Ovary (tissue), 9 donors: Measurements from ENCODE around the gene DUSP7. TPM values are rescaled to one million over a fixed set of nuclear protein-coding genes. Genes with fewer than 3 reads are reported as not detected.

ENCODE experiments used
- DNase-seq, 5 donors: peaks; one replicate each; pipeline ENCODE4 v3.0.0-alpha.2; 2019 to 2020
- H3K27ac ChIP-seq, 2 donors: fragments of 200-600 bp; one replicate each; pipeline versions ENCODE4 v1.5.1 to v1.8.0; 2019 to 2022
- H3K27me3 ChIP-seq: fragments of 200-600 bp; one replicate; pipeline ENCODE4 v1.8.0; 2022
- H3K36me3 ChIP-seq: fragments of 200-600 bp; sonication (generic); one replicate; pipeline ENCODE4 v1.5.1; 2019
- H3K4me1 ChIP-seq: one replicate; pipeline ENCODE4 v1.8.1; 2013; ENCODE audit warnings: mild to moderate bottlenecking, moderate library complexity; ENCODE audit not compliant: insufficient read depth
- H3K4me3 ChIP-seq: fragments of 200-600 bp; sonication (generic); one replicate; pipeline ENCODE4 v1.5.1; 2017
- H3K9me3 ChIP-seq, 2 donors: fragments of 200-600 bp in 1 of 2; sonication (generic) in 1 of 2; one replicate each; pipeline versions ENCODE4 v1.5.1 to v1.8.1; 2013 to 2019; ENCODE audit warnings: mild to moderate bottlenecking in 1 of 2, moderate library complexity in 1 of 2
- EP300 ChIP-seq: sonication (generic); formaldehyde crosslinking; IDR thresholded peaks from one replicate; pipeline ENCODE4 v1.6.1; 2017; ENCODE audit warnings: antibody characterized with exemption
- POLR2A ChIP-seq: fragments of 450-650 bp; IDR thresholded peaks from one replicate; pipeline ENCODE4 v1.6.1; 2017; ENCODE audit warnings: antibody characterized with exemption, mild to moderate bottlenecking, moderate library complexity
- WGBS, 3 donors: extraction: QIAGEN DNeasy Blood & Tissue Kit in 1 of 3; methylation state at CpG; one replicate each; pipeline versions ENCODE4 v1.1.5 to v1.1.7; 2013 to 2017; 5-methylcytosine and 5-hydroxymethylcytosine counted together
- intact Hi-C, 4 donors: fragments of 100-400 bp; cut with DNase I; formaldehyde crosslinking; loops; one replicate each; pipeline versions ENCODE4 v1.11.0 to v1.15.1; 2022 to 2023
- polyA plus RNA-seq, 2 donors: library from polyadenylated mRNA; stranded (reverse); fragments of 200-250 nt in 1 of 2; fragments of 350-450 nt in 1 of 2; fragmentation: Illumina TruSeq in 1 of 2; extraction: RNeasy Lipid Tissue Mini Kit (QIAGEN cat#74804) in 1 of 2; gene quantifications; one replicate each; pipeline ENCODE4 v1.2.3, GENCODE V29; 2013 to 2014
- total RNA-seq, 7 donors: library from RNA; depleted of rRNA in 2 of 7; stranded (reverse); fragments of >200 nt in 2 of 7; fragmentation: NEBNext Ultra II Directional in 3 of 7; extraction: Animal tissue kit (Norgen Biotek cat#: 25700) in 3 of 7; gene quantifications; one replicate each; pipeline versions ENCODE4 v1.1.0 to v1.2.4, GENCODE V29; 2016 to 2023
- TF ChIP-seq, protein P1 (sequence below), 3 donors: fragments of 450-650 bp in 2 of 3; fragments of 200-600 bp in 1 of 3; IDR thresholded peaks; one replicate each; pipeline versions ENCODE4 v1.5.1 to v1.8.0; 2016 to 2022; ENCODE audit warnings: antibody characterized with exemption in 3 of 3, mild to moderate bottlenecking in 1 of 3
- donor health status: DM: no; HTN: no; CAD: no; lungs with moderate emphysema.
- donor health status: DM: no; HTN: no; CAD: no.
- donor health status: Bipolar disorder and iron deficiency.
- donor health status: DM: yes; HTN: yes; CAD: no.
- donor health status: DM: no; HTN: no; CAD: no.
- donor health status: DM: yes; HTN: yes; CAD: no.

The DUSP7 gene
- total and polyA plus RNA-seq, 9 donors = 5.1 to 18.0 (median 14.0) TPM

DNA sequence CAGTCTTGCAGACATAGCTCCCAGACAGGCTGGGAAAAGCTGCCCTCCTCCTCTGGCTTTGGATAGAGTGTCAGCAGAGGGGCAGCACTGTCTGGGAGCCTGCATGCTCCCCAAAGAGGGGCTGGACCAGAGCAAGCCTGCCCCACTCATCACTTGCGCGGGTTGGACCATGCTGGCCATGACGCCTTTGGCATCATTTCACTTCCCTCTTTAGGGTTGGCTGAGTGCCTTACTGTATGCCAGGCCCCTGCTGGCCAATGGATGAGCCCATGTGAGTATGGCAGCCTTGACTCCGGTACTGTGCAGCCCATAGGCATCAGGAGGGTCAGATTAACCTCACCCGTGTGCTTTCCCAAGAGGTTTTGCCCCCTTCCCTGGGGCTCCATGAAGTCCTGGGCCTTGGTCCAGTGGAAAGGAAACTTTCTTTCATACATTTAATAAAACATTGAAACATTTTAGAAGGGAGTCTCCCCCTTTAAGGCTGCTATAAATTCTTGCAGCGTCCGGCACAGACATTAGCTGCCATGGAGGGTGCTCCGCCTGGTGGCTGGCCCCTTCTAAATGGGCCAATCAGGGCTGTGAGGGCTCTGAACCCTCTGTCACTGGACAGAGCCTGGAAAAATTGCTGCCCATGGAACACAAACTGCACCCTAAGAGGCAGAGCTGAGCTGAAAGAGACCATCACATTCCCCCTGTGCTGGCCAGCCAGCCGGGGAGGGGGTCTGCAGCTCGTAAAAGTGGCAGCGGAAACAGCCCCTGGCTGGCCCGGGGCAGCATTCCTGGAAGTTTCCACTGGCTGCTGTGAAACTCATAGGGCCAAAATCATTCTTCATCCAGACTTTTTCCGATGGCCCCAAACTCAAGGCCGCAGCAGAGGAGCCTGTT, 20.8 kb upstream of the DUSP7 start:
- 27 to 39% (median 31%) methylated on average over 14 of the region's 14 CpGs for WGBS, 3 donors
- Histone ChIP-seq H3K4me3 (no peak overlapping the region), H3K27me3 (no peaks in the 10 kb centered on the region), H3K4me1 (peaks cover 11% of the 10 kb centered on the region), H3K27ac (peak overlapping the region; percentile 73 to 86), H3K36me3 (no peaks in the 10 kb centered on the region), H3K9me3 (no peaks in the 10 kb centered on the region)
- TF ChIP-seq, protein P1, sequence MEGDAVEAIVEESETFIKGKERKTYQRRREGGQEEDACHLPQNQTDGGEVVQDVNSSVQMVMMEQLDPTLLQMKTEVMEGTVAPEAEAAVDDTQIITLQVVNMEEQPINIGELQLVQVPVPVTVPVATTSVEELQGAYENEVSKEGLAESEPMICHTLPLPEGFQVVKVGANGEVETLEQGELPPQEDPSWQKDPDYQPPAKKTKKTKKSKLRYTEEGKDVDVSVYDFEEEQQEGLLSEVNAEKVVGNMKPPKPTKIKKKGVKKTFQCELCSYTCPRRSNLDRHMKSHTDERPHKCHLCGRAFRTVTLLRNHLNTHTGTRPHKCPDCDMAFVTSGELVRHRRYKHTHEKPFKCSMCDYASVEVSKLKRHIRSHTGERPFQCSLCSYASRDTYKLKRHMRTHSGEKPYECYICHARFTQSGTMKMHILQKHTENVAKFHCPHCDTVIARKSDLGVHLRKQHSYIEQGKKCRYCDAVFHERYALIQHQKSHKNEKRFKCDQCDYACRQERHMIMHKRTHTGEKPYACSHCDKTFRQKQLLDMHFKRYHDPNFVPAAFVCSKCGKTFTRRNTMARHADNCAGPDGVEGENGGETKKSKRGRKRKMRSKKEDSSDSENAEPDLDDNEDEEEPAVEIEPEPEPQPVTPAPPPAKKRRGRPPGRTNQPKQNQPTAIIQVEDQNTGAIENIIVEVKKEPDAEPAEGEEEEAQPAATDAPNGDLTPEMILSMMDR (IDR thresholded peaks at IDR 0.05) = peak in 1 of 3 donors; percentile 31
- no peak for TF ChIP-seq POLR2A
- intact Hi-C loops = no loop called here
- peak in 3 of 5 donors; percentile 48 to 63 (median 52) for DNase-seq

DNA sequence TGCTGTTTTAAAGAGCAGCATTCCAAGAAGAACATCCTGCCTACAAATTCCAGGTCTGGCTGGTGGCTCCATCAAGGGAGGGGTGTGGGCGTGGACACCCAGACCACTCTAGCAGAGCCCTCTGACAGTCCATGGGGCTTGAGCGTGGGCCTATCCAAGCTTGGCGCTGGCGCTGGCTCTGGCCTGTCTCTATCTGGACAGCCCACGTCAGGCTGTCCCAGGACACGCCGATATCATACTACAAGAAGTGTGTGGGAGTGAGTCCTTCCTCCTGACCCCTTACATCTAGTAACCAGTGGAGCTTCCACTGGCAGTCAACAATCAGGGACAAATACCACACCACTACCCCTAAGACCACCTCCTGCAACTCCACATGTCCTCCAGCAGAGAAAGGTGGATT, 17.1 kb upstream of the DUSP7 start:
- no peak for DNase-seq
- H3K27me3 ChIP-seq = no peaks in the 10 kb centered on the region
- no peak overlapping the region for H3K27ac ChIP-seq
- no peaks in the 10 kb centered on the region for H3K36me3 ChIP-seq
- H3K4me1 ChIP-seq = peaks cover 11% of the 10 kb centered on the region
- H3K9me3 ChIP-seq = no peaks in the 10 kb centered on the region
- WGBS, 3 donors = 82 to 85% (median 82%) methylated on average over 7 of the region's 7 CpGs
- intact Hi-C loops = no loop called here
- H3K4me3 ChIP-seq = no peak overlapping the region
- TF ChIP-seq, protein P1 (IDR thresholded peaks at IDR 0.05) = no peak
- no peak for TF ChIP-seq POLR2A
- TF ChIP-seq EP300 = no peak

- Histone ChIP-seq H3K4me1 (peaks cover 6% of the 10 kb centered on the region), H3K9me3 (no peaks in the 10 kb centered on the region), H3K36me3 (no peaks in the 10 kb centered on the region), H3K27ac (no peak overlapping the region), H3K4me3 (no peak overlapping the region), H3K27me3 (no peaks in the 10 kb centered on the region)
- intact Hi-C loops = no loop called here
- 92 to 93% (median 93%) methylated on average over 8 of the region's 8 CpGs for WGBS, 3 donors
- no peak for DNase-seq
- TF ChIP-seq EP300 = no peak
- TF ChIP-seq, protein P1 (IDR thresholded peaks at IDR 0.05) = no peak
- no peak for TF ChIP-seq POLR2A
These were observed 16.1 kb upstream of the DUSP7 start for GRCh38 chr3:52072471-52072870.

DNA sequence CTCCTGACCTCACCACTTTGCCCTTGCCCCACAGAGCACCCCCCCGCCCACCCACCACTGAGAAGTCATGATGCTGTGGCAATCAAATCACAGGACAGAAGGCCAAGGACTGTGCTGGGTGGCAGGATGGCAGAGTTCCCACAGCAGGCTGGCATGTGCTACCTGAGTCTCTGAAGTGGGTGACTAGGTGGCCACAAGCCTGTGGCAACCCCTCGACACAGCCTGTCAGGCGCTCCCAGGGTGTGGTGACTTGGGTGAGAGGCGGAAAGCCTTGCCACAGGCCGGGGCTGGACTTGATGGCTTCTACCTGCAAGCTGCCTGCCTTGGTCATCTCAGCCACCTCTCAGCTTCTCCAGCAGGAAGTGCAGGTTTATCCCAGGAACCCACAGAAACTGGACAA, 15.6 kb upstream of the DUSP7 start:
- intact Hi-C loops = no loop called here
- DNase-seq = no peak
- TF ChIP-seq EP300 = no peak
- TF ChIP-seq, protein P1 (IDR thresholded peaks at IDR 0.05) = no peak
- TF ChIP-seq POLR2A = no peak
- Histone ChIP-seq H3K9me3 (no peaks in the 10 kb centered on the region), H3K36me3 (no peaks in the 10 kb centered on the region), H3K27ac (no peak overlapping the region), H3K4me1 (peaks cover 2% of the 10 kb centered on the region), H3K4me3 (no peak overlapping the region), H3K27me3 (no peaks in the 10 kb centered on the region)
- 95 to 98% (median 98%) methylated on average over 4 to 5 of the region's 5 CpGs for WGBS, 3 donors
